ENCODE measurements around the gene RALGPS1.

- TF ChIP-seq EZH2phosphoT487 (IDR thresholded peaks at IDR 0.05) (no peak), CTCF (IDR thresholded peaks at IDR 0.05) (no peak)
These were observed 38.1 kb upstream of the RALGPS1 start for GRCh38 chr9:126876531-126876930.
